Activated CD8-positive, alpha-beta memory T cell treated with anti-CD3 and anti-CD28 coated beads for 4 hours (primary cell): Measurements from ENCODE around the gene MOK.

ENCODE experiments used
- DNase-seq, 2 donors: peaks; one replicate each; pipeline ENCODE4 v3.0.0-alpha.2; 2020; ENCODE audit warnings: low read depth in 2 of 2

Gene MOK

GRCh38 chr14:102225386-102225785 lies 79.6 kb downstream of the MOK start:
- DNase-seq, result no peak

GRCh38 chr14:102223682-102224081 lies 81.3 kb downstream of the MOK start:
- no peak for DNase-seq

GRCh38 chr14:102222751-102223150 lies 82.2 kb downstream of the MOK start:
- DNase-seq, result no peak

GRCh38 chr14:102222009-102222575 lies 82.9 kb downstream of the MOK start:
- DNase-seq, result no peak

GRCh38 chr14:102221026-102221425 lies 83.9 kb downstream of the MOK start:
- DNase-seq, result no peak

GRCh38 chr14:102220031-102220430 lies 84.9 kb downstream of the MOK start:
- no peak for DNase-seq

GRCh38 chr14:102219316-102219715 lies 85.6 kb downstream of the MOK start:
- no peak for DNase-seq

- no peak for DNase-seq
These were observed 86.3 kb downstream of the MOK start for GRCh38 chr14:102218688-102219087.

- no peak for DNase-seq
These were observed 87.0 kb downstream of the MOK start for GRCh38 chr14:102217987-102218421.

- DNase-seq, result no peak
These were observed 87.6 kb downstream of the MOK start for GRCh38 chr14:102217399-102217798.

GRCh38 chr14:102215576-102216250 lies 89.3 kb downstream of the MOK start:
- no peak for DNase-seq

- DNase-seq, result no peak
These were observed 89.9 kb downstream of the MOK start for GRCh38 chr14:102215071-102215470.

- DNase-seq, result no peak
These were observed 90.8 kb downstream of the MOK start for GRCh38 chr14:102213984-102214658.

GRCh38 chr14:102213470-102213869 lies 91.5 kb downstream of the MOK start:
- DNase-seq, result no peak

GRCh38 chr14:102212845-102213244 lies 92.1 kb downstream of the MOK start:
- DNase-seq, result no peak

GRCh38 chr14:102212356-102212755 lies 92.6 kb downstream of the MOK start:
- DNase-seq, result no peak

- DNase-seq, result no peak
These were observed 93.7 kb downstream of the MOK start for GRCh38 chr14:102211240-102211639.

GRCh38 chr14:102210421-102211042 lies 94.4 kb downstream of the MOK start:
- DNase-seq, result no peak

- no peak for DNase-seq
These were observed 95.6 kb downstream of the MOK start for GRCh38 chr14:102209224-102209966.

- DNase-seq, result no peak
These were observed 96.2 kb downstream of the MOK start for GRCh38 chr14:102208741-102209140.

GRCh38 chr14:102207831-102208365 lies 97.1 kb downstream of the MOK start:
- DNase-seq, result no peak

- DNase-seq, result no peak
These were observed 98.0 kb downstream of the MOK start for GRCh38 chr14:102206918-102207317.
